GM18511 (cell line): ENCODE measurements around the gene SCNN1A.

Experiments used
- ATAC-seq: cut with Tn5 transposase; IDR thresholded peaks from one replicate; pipeline ENCODE4 v1.9.1; 2021; ENCODE audit warnings: mild to moderate bottlenecking, moderate library complexity; ENCODE audit not compliant: unreplicated experiment

Gene SCNN1A

DNA sequence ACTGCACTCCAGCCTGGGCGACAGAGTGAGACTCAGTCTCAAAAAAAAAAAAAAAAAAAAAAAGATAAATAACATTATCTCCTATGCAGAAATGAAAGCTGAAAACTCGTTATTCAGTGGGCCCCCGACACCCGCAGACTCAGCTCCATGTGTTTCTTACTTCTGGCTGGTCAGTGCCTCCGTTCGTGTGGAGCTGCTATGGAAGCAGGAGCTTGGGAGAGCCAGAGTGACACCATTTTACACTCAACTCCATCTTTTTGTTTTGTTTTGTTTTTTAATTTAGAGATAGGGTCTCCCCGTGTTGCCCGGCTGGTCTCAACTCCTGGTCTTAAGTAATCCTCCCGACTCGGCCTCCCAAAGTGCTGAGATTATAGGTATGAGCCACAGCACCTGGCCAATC, 78.2 kb downstream of the SCNN1A start:
- ATAC-seq: no peak
